Hematopoietic multipotent progenitor cell treated with erythropoietin and hydrocortisone succinate and interleukin-3 and kit ligand, for 8 days (in vitro differentiated cells): ENCODE data around the gene CFAP46.
"Not testable (repeated sequence)": the region's sequence is repeated elsewhere in the genome, so short reads cannot be mapped to it uniquely, and the experiment has no call there.

Experiments
- DNase-seq: peaks from one replicate; pipeline ENCODE4 v3.0.0-alpha.2; 2015

The CFAP46 gene

GRCh38 chr10:132803416-132804210, 138.8 kb downstream of the CFAP46 start:
- no peak for DNase-seq

GRCh38 chr10:132802694-132803320, 139.6 kb downstream of the CFAP46 start:
- DNase-seq: no peak

- no peak for DNase-seq
These were observed 140.3 kb downstream of the CFAP46 start for GRCh38 chr10:132802048-132802447.

GRCh38 chr10:132799865-132800264, 142.5 kb downstream of the CFAP46 start:
- DNase-seq: no peak

GRCh38 chr10:132798876-132799275, 143.5 kb downstream of the CFAP46 start:
- DNase-seq: no peak

- no peak for DNase-seq
These were observed 144.0 kb downstream of the CFAP46 start for GRCh38 chr10:132798403-132798802.

- DNase-seq: not testable (repeated sequence)
These were observed 144.4 kb downstream of the CFAP46 start for GRCh38 chr10:132797986-132798385.

GRCh38 chr10:132796846-132797245, 145.5 kb downstream of the CFAP46 start:
- no peak for DNase-seq

- no peak for DNase-seq
These were observed 148.2 kb downstream of the CFAP46 start for GRCh38 chr10:132793871-132794849.

GRCh38 chr10:132793213-132793612, 149.2 kb downstream of the CFAP46 start:
- no peak for DNase-seq

- DNase-seq: no peak
These were observed 149.6 kb downstream of the CFAP46 start for GRCh38 chr10:132792796-132793195.

GRCh38 chr10:132792099-132792498, 150.3 kb downstream of the CFAP46 start:
- DNase-seq: not testable (repeated sequence)

- DNase-seq: no peak
These were observed 151.2 kb downstream of the CFAP46 start for GRCh38 chr10:132790934-132791829.

GRCh38 chr10:132790470-132790869, 151.9 kb downstream of the CFAP46 start:
- no peak for DNase-seq

GRCh38 chr10:132789659-132790148, 152.7 kb downstream of the CFAP46 start:
- no peak for DNase-seq

- DNase-seq: no peak
These were observed 153.5 kb downstream of the CFAP46 start for GRCh38 chr10:132788831-132789219.

- no peak for DNase-seq
These were observed 154.1 kb downstream of the CFAP46 start for GRCh38 chr10:132788180-132788830.

- no peak for DNase-seq
These were observed 154.7 kb downstream of the CFAP46 start for GRCh38 chr10:132787495-132788179.

- no peak for DNase-seq
These were observed 155.4 kb downstream of the CFAP46 start for GRCh38 chr10:132786884-132787494.

GRCh38 chr10:132786476-132786883, 155.9 kb downstream of the CFAP46 start:
- no peak for DNase-seq
